Esophagus (tissue), 2 donors: ENCODE data around the gene STUM. TPM values are rescaled to one million over a fixed set of nuclear protein-coding genes. Genes with fewer than 3 reads are reported as not detected.
A peak's percentile ranks its signal among the peaks of the same experiment; 100 is the strongest.

Experiments
- H3K27ac ChIP-seq, 2 donors: one replicate each; pipeline ENCODE4 v1.5.1; 2013; ENCODE audit warnings: low read depth in 2 of 2, mild to moderate bottlenecking in 2 of 2, inconsistent platforms in 1 of 2, low read length in 1 of 2, moderate library complexity in 1 of 2
- H3K27me3 ChIP-seq, 2 donors: one replicate each; pipeline ENCODE4 v1.6.1; 2013; ENCODE audit warnings: low read length in 2 of 2, control low read depth in 1 of 2, mild to moderate bottlenecking in 1 of 2; ENCODE audit not compliant: insufficient read depth in 2 of 2, control insufficient read depth in 1 of 2
- H3K36me3 ChIP-seq, 2 donors: one replicate each; pipeline ENCODE4 v1.6.1; 2013; ENCODE audit warnings: low read length in 1 of 2; ENCODE audit not compliant: control insufficient read depth in 2 of 2, insufficient read depth in 2 of 2
- H3K4me1 ChIP-seq, 2 donors: one replicate each; pipeline ENCODE4 v1.6.1; 2013; ENCODE audit warnings: low read length in 1 of 2; ENCODE audit not compliant: control insufficient read depth in 2 of 2, insufficient read depth in 2 of 2
- H3K4me3 ChIP-seq, 2 donors: one replicate each; pipeline ENCODE4 v1.5.1; 2013; ENCODE audit warnings: low read length in 2 of 2, mild to moderate bottlenecking in 2 of 2, low read depth in 1 of 2, moderate library complexity in 1 of 2
- H3K9me3 ChIP-seq, 2 donors: one replicate each; pipeline ENCODE4 v1.6.1; 2013; ENCODE audit warnings: mild to moderate bottlenecking in 2 of 2, low read depth in 1 of 2, low read length in 1 of 2, moderate library complexity in 1 of 2; ENCODE audit not compliant: control insufficient read depth in 2 of 2, insufficient read depth in 1 of 2
- WGBS, 2 donors: extraction: QIAGEN DNeasy Blood & Tissue Kit; methylation state at CpG; one replicate each; pipeline ENCODE4 v1.1.7; 2013; 5-methylcytosine and 5-hydroxymethylcytosine counted together
- polyA plus RNA-seq, 2 donors: library from polyadenylated mRNA; stranded (reverse); fragments of 200-250 nt; gene quantifications; one replicate each; pipeline ENCODE4 v1.2.3, GENCODE V29; 2013
- donor health status: healthy with polysubstance abuse.
- donor health status: Bipolar disorder and iron deficiency.

Gene STUM
- polyA plus RNA-seq, 2 donors = 0.61 to 2.1 TPM

GRCh38 chr1:226545836-226546596 is 2.5 kb upstream of the STUM start:
- H3K27me3 ChIP-seq = no peaks in the 10 kb centered on the region
- peaks cover 0 to 19% of the 10 kb centered on the region in 2 donors for H3K4me1 ChIP-seq
- no peak overlapping the region for H3K27ac ChIP-seq

DNA sequence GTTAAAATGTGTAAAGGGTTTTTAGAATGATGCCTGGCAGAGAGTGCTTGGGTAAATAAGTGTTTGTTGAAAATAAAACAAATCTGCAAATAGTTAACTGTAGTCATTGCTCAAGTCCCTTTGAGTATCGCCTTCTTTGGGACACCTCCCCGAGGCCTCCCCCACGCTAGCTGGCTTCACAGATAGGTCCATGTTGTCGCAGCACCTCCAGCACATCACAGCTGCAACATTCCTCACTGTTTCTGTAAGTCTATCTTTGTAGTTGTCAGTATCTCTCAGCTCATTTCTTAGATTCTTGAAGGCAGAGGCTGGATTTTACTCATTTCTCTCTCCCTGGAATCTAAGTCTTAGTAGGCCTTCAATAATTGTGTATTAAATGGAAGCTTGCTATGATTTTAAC is 1.6 kb upstream of the STUM start:
- H3K27ac ChIP-seq = no peak overlapping the region
- H3K4me1 ChIP-seq = peaks cover 0 to 16% of the 10 kb centered on the region in 2 donors
- H3K9me3 ChIP-seq = no peaks in the 10 kb centered on the region
- 95 to 96% methylated on average over 4 of the region's 4 CpGs for WGBS, 2 donors
- no peaks in the 10 kb centered on the region for H3K27me3 ChIP-seq
- H3K36me3 ChIP-seq = no peaks in the 10 kb centered on the region
- no peak overlapping the region for H3K4me3 ChIP-seq

More at GRCh38 chr1:226545836-226546596, 2.5 kb upstream of the STUM start:
- WGBS, 2 donors = 71 to 80% methylated on average over 5 of the region's 5 CpGs
- H3K4me3 ChIP-seq = no peak overlapping the region
- no peaks in the 10 kb centered on the region for H3K9me3 ChIP-seq
- no peaks in the 10 kb centered on the region for H3K36me3 ChIP-seq

- H3K4me1 ChIP-seq = peaks cover 0 to 16% of the 10 kb centered on the region in 2 donors
- no peaks in the 10 kb centered on the region for H3K27me3 ChIP-seq
- no peaks in the 10 kb centered on the region for H3K36me3 ChIP-seq
- 3 to 4% methylated on average over 16 of the region's 16 CpGs for WGBS, 2 donors
- H3K4me3 ChIP-seq = peak overlapping the region in 1 of 2 donors; percentile 49
- no peaks in the 10 kb centered on the region for H3K9me3 ChIP-seq
- no peak overlapping the region for H3K27ac ChIP-seq
Measured at GRCh38 chr1:226547754-226548191, 791 bp upstream of the STUM start.

GRCh38 chr1:226549094-226549936 is 751 bp downstream of the STUM start:
- H3K4me1 ChIP-seq = peaks cover 0 to 16% of the 10 kb centered on the region in 2 donors
- no peaks in the 10 kb centered on the region for H3K36me3 ChIP-seq
- H3K9me3 ChIP-seq = no peaks in the 10 kb centered on the region
- H3K27me3 ChIP-seq = no peaks in the 10 kb centered on the region
- H3K27ac ChIP-seq = peak overlapping the region; percentile 40 to 59
- WGBS, 2 donors = 0 to 1% methylated on average over 60 to 73 of the region's 73 CpGs
- peak overlapping the region; percentile 49 to 52 for H3K4me3 ChIP-seq

- Histone ChIP-seq H3K27me3 (no peaks in the 10 kb centered on the region), H3K36me3 (no peaks in the 10 kb centered on the region), H3K9me3 (no peaks in the 10 kb centered on the region), H3K27ac (peak overlapping the region; percentile 7 to 59), H3K4me1 (peaks cover 0 to 16% of the 10 kb centered on the region in 2 donors), H3K4me3 (peak overlapping the region; percentile 49 to 52)
- 5 to 6% methylated on average over 18 to 21 of the region's 21 CpGs for WGBS, 2 donors
Measured at GRCh38 chr1:226549937-226550671, 1.5 kb downstream of the STUM start.

DNA sequence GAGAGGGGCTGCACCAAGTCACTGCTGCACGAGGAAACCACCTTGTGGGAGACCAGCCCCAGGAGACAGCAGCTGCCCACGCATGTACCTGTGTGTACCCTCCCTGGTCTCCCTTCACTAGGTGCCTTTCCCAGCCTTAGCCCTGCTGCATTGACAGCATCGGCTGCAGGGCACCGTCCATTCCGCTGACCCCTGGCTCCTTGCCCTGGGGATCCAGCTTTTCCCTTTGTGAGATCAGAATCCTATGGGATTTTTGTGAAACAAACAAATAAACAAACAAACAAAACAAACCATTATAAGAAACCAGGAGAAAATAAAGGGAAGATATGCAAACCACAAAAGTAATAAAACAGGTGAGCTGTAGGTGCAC is 2.1 kb downstream of the STUM start:
- WGBS, 2 donors = 48 to 55% methylated on average over 5 of the region's 5 CpGs
- peaks cover 0 to 16% of the 10 kb centered on the region in 2 donors for H3K4me1 ChIP-seq
- H3K4me3 ChIP-seq = no peak overlapping the region
- no peaks in the 10 kb centered on the region for H3K27me3 ChIP-seq
- H3K9me3 ChIP-seq = no peaks in the 10 kb centered on the region
- no peak overlapping the region for H3K27ac ChIP-seq
- no peaks in the 10 kb centered on the region for H3K36me3 ChIP-seq

DNA sequence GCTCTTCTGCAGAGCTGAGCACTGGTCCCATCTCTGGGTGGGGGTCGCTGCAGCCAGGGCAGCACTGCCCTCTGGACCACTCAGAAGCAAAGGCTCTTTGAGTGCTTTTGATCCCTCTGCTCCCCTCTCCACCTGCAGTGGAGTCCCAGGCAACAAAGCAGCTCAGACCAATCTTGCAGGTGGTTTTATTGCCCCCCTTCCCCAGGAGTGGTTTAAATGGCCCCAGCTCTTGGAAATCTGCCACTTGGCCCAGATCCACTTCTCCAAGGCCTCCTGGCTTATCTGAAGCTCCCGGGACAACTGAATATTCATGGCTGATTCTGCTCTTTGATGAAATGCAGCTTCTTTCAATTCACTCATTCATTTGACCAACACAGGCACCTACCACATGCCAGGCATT is 2.7 kb downstream of the STUM start:
- peaks cover 0 to 16% of the 10 kb centered on the region in 2 donors for H3K4me1 ChIP-seq
- H3K36me3 ChIP-seq = no peaks in the 10 kb centered on the region
- no peaks in the 10 kb centered on the region for H3K9me3 ChIP-seq
- no peaks in the 10 kb centered on the region for H3K27me3 ChIP-seq
- no peak overlapping the region for H3K4me3 ChIP-seq
- no peak overlapping the region for H3K27ac ChIP-seq
- 55 to 62% methylated on average over 2 of the region's 2 CpGs for WGBS, 2 donors

DNA sequence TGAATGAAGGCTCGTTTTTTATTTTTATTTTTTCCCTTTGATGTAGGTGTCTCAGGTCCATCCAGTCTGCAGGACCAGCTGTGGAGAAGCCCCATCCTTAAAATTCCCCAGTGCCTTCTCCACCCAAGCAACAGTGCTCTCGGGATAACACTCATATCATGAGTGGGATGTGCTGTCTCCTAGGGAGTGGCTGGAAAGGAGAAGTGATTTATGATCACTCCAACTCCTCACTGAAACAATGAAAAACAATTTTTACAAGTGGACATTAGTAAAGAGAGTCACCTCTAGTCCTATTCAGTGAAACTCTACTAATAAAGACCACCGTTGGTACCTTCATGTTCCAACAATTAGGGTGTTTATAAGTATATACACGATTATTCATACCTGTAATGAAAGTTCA is 3.5 kb downstream of the STUM start:
- H3K27ac ChIP-seq = no peak overlapping the region
- WGBS, 2 donors = 65 to 74% methylated on average over 4 of the region's 4 CpGs
- no peaks in the 10 kb centered on the region for H3K27me3 ChIP-seq
- H3K9me3 ChIP-seq = no peaks in the 10 kb centered on the region
- H3K36me3 ChIP-seq = no peaks in the 10 kb centered on the region
- peaks cover 0 to 16% of the 10 kb centered on the region in 2 donors for H3K4me1 ChIP-seq
- H3K4me3 ChIP-seq = no peak overlapping the region

DNA sequence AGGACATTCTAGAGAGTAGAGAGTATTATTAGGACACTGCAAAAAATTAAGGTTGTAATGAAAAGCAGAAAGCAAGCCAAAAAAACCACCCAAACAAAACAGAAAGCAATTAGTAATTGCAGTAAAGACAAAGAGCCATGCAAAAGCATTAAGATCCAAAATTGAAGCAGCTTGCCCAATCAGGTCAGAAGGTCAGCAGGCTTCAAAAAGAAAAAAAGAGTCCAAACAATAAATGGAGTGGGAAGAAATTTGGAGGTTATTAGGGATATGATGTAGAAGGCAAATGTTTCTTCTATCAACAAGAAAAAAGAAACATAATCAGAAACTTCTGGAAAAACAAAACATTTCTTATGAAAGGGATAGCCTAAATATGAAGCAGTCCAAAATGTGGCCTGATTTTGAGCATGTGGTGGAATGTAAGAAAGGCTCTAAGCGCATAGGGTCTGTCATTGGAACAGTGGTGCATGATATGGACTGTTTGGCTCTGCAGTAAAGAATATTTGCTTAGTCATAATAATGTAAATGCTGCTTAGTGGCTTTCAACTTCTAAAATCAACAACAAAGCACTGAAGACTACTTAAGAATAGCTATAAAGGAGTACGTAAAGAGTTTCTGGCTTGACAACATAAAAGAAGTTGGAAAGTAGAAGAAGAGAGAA is 4.8 kb downstream of the STUM start:
- Histone ChIP-seq H3K4me3 (no peak overlapping the region), H3K4me1 (peaks cover 0 to 14% of the 10 kb centered on the region in 2 donors), H3K27ac (no peak overlapping the region), H3K27me3 (no peaks in the 10 kb centered on the region), H3K9me3 (no peaks in the 10 kb centered on the region), H3K36me3 (no peaks in the 10 kb centered on the region)
- WGBS, 2 donors = 87 to 89% methylated on average over 2 of the region's 2 CpGs
